ENCODE measurements around the gene CADM4. TPM values are rescaled to one million over a fixed set of nuclear protein-coding genes. Genes with fewer than 3 reads are reported as not detected.

CADM4 gene
- total RNA-seq, 1 donor from 2014 or later, result 52.4 TPM

DNA sequence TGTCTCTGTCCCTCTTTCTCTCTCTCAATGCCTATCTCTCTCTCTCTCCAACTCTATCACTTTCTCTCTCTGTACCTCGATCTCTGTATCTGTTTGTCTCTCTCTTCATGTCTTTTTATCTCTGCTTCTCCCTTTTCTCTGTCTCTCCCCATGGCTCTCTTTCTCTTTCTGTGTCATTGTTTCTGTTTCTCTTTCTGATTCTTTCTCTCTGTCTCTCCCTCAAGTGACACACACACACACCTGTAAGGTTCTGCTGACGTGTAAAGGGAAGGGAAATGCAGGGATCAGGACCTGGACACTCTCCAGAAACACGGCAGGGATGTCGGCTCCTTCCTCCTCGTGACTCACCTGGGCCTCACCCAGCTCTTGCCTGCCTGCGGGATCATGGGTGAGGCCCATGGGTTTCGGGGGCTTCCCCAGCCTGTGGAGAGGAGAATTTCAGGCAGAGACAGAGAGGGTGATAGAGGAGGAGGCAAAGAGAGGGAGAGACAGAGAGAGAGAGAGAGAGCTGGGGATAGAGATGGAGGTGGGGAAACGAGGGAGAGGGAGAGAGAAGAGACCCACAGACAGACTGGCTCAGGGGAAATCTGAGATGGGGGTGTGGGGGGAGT lies 35.7 kb upstream of the CADM4 start:
- peaks cover 4% of the 10 kb centered on the region for H3K9me3 Mint-ChIP-seq (ENCODE audit: unreplicated experiment)
- H3K36me3 Mint-ChIP-seq (ENCODE audit: unreplicated experiment), result no peaks in the 10 kb centered on the region
- H3K27ac Mint-ChIP-seq (ENCODE audit: unreplicated experiment), result no peak overlapping the region
- H3K4me3 Mint-ChIP-seq (ENCODE audit: unreplicated experiment), result no peak overlapping the region
- peaks cover 8% of the 10 kb centered on the region for H3K27me3 Mint-ChIP-seq (ENCODE audit: unreplicated experiment)
- no peaks in the 10 kb centered on the region for H3K4me1 Mint-ChIP-seq (ENCODE audit: low read depth, unreplicated experiment)
- TF ChIP-seq, protein P1, sequence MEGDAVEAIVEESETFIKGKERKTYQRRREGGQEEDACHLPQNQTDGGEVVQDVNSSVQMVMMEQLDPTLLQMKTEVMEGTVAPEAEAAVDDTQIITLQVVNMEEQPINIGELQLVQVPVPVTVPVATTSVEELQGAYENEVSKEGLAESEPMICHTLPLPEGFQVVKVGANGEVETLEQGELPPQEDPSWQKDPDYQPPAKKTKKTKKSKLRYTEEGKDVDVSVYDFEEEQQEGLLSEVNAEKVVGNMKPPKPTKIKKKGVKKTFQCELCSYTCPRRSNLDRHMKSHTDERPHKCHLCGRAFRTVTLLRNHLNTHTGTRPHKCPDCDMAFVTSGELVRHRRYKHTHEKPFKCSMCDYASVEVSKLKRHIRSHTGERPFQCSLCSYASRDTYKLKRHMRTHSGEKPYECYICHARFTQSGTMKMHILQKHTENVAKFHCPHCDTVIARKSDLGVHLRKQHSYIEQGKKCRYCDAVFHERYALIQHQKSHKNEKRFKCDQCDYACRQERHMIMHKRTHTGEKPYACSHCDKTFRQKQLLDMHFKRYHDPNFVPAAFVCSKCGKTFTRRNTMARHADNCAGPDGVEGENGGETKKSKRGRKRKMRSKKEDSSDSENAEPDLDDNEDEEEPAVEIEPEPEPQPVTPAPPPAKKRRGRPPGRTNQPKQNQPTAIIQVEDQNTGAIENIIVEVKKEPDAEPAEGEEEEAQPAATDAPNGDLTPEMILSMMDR (IDR thresholded peaks at IDR 0.05; ENCODE audit: partially characterized antibody, unreplicated experiment), result no peak
- DNase-seq, result no peak

DNA sequence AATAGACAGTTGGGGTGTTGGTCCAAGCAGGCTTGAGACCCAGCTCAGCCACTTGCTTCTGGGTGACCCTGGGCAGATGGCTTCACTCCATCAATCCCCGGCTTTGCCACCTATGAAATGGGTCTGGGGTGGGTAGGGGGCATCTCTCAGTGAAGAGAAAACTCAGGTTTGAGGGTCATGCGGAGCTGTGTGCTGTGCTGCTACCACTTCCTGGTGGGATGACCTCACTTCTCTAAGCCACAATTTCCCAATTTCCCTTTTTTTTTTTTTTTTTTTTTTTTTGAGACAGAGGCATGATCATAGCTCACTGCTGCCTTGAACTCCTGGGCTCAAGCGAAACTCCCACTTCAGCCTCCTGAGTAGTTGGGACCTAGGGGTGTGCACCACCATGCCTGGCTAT lies 34.9 kb upstream of the CADM4 start:
- TF ChIP-seq, protein P1 (IDR thresholded peaks at IDR 0.05; ENCODE audit: partially characterized antibody, unreplicated experiment), result no peak
- Mint-ChIP-seq H3K36me3 (ENCODE audit: unreplicated experiment) (no peaks in the 10 kb centered on the region), H3K27me3 (ENCODE audit: unreplicated experiment) (peaks cover 12% of the 10 kb centered on the region), H3K27ac (ENCODE audit: unreplicated experiment) (no peak overlapping the region), H3K4me1 (ENCODE audit: low read depth, unreplicated experiment) (no peaks in the 10 kb centered on the region), H3K4me3 (ENCODE audit: unreplicated experiment) (no peak overlapping the region), H3K9me3 (ENCODE audit: unreplicated experiment) (peaks cover 4% of the 10 kb centered on the region)
- DNase-seq, result no peak

DNA sequence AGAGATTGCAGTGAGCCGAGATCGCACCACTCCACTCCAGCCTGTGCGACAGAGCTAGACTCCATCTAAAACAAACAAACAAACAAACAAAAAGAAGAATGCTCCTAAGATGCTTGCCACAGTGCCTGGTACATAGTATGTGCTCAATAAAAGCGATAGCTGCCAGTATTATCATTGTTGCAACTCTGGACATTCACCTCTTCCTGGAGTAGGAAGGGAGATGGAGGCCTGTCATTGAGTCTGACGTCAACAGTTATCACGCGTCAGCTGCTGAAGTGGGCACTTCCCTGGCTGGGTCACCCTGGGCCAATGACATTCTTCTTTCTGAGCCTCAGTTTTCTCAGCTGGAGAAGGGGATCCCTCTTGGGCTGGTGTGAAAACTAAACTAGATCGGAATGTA lies 34.5 kb upstream of the CADM4 start:
- DNase-seq, result no peak
- TF ChIP-seq, protein P1 (IDR thresholded peaks at IDR 0.05; ENCODE audit: partially characterized antibody, unreplicated experiment), result no peak
- peaks cover 4% of the 10 kb centered on the region for H3K9me3 Mint-ChIP-seq (ENCODE audit: unreplicated experiment)
- H3K27ac Mint-ChIP-seq (ENCODE audit: unreplicated experiment), result no peak overlapping the region
- H3K36me3 Mint-ChIP-seq (ENCODE audit: unreplicated experiment), result no peaks in the 10 kb centered on the region
- H3K4me1 Mint-ChIP-seq (ENCODE audit: low read depth, unreplicated experiment), result no peaks in the 10 kb centered on the region
- no peak overlapping the region for H3K4me3 Mint-ChIP-seq (ENCODE audit: unreplicated experiment)
- peaks cover 12% of the 10 kb centered on the region for H3K27me3 Mint-ChIP-seq (ENCODE audit: unreplicated experiment)

DNA sequence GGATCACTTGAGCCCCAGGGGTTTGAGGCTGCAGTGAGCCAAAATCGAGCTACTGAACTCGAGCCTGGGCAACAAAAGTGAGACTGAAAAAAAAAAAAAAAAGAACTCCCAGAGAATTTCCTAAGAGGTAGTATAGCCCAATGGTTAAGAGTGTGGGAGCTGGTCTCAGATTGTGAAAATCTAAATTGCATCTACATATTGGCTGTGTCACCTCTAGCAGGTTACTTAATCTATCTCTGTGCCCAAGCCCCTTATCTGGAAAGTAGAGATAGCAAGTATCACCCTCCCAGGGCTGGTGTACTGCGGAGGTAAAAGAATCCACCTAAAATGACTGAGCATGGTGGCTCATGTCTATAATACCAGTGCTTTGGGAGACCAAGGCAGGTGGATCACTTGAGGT lies 34.0 kb upstream of the CADM4 start:
- Mint-ChIP-seq H3K36me3 (ENCODE audit: unreplicated experiment) (no peaks in the 10 kb centered on the region), H3K9me3 (ENCODE audit: unreplicated experiment) (peaks cover 4% of the 10 kb centered on the region), H3K27me3 (ENCODE audit: unreplicated experiment) (peaks cover 12% of the 10 kb centered on the region), H3K4me1 (ENCODE audit: low read depth, unreplicated experiment) (no peaks in the 10 kb centered on the region), H3K27ac (ENCODE audit: unreplicated experiment) (no peak overlapping the region), H3K4me3 (ENCODE audit: unreplicated experiment) (no peak overlapping the region)
- no peak for DNase-seq
- TF ChIP-seq, protein P1 (IDR thresholded peaks at IDR 0.05; ENCODE audit: partially characterized antibody, unreplicated experiment), result no peak

DNA sequence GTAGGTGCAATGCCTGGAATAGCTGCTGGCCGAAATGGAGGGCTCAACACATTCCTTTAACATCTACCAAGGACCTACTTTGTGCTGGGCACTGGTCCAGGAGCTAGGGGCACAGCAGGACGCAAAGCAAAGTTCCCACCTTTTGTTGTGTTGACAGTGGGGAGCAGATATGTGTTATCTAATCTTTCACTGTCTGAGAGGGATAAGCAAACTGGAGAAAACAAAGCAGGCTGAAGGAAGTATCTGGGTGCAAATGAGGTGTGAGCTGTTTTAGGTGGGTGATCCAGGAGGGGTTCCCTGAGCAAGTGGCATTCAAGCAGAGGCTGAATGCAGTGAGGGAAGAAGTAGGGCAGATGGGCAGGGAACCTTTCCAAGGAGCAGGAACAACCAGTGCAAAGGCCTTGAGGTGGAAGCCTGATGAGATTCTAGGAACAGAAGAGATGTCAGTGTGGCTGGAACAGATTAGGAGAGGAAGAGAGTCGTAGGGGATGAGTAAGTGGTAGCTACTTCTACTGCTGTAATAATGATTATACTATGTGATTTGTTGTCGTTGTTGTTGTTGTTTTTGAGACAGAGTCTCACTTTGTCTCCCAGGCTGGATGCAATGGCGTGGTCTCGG lies 32.5 kb upstream of the CADM4 start:
- Mint-ChIP-seq H3K27me3 (ENCODE audit: unreplicated experiment) (peaks cover 21% of the 10 kb centered on the region), H3K9me3 (ENCODE audit: unreplicated experiment) (peaks cover 5% of the 10 kb centered on the region)
- DNase-seq, result no peak

More for the DNA sequence above, 32.5 kb upstream of the CADM4 start:
- H3K27ac Mint-ChIP-seq (ENCODE audit: unreplicated experiment), result no peak overlapping the region
- H3K4me3 Mint-ChIP-seq (ENCODE audit: unreplicated experiment), result no peak overlapping the region
- no peaks in the 10 kb centered on the region for H3K4me1 Mint-ChIP-seq (ENCODE audit: low read depth, unreplicated experiment)
- peaks cover 6% of the 10 kb centered on the region for H3K36me3 Mint-ChIP-seq (ENCODE audit: unreplicated experiment)
- TF ChIP-seq, protein P1 (IDR thresholded peaks at IDR 0.05; ENCODE audit: partially characterized antibody, unreplicated experiment), result no peak
